Stimulated activated CD4-positive, alpha-beta T cell treated with anti-CD3 and anti-CD28 coated beads, Interleukin-15, amount 100 ng/mL, for 48 hours (primary cell): ENCODE data around the gene ZNF584.

ENCODE experiments used
- DNase-seq, 2 donors: peaks; one replicate each; pipeline ENCODE4 v3.0.0-alpha.2; 2020; ENCODE audit warnings: low read depth in 2 of 2

ZNF584 gene

GRCh38 chr19:58385891-58386575 lies 22.4 kb upstream of the ZNF584 start:
- no peak for DNase-seq

- peak; percentile 90 to 95 for DNase-seq
Measured at GRCh38 chr19:58386576-58387337, 21.7 kb upstream of the ZNF584 start, which contains the start of gene RPS5. Gene RPS5, plus strand, starts transcription at chr19:58387269. Its CDS starts 869 bp downstream, at chr19:58388138.

- no peak for DNase-seq
Measured at GRCh38 chr19:58387338-58388174, 20.9 kb upstream of the ZNF584 start.

- DNase-seq, result no peak
Measured at GRCh38 chr19:58388175-58388526, 20.3 kb upstream of the ZNF584 start.

- DNase-seq, result no peak
Measured at GRCh38 chr19:58392945-58393724, 15.3 kb upstream of the ZNF584 start.

GRCh38 chr19:58393725-58394033 lies 14.8 kb upstream of the ZNF584 start:
- no peak for DNase-seq

- no peak for DNase-seq
Measured at GRCh38 chr19:58394821-58395219, 13.6 kb upstream of the ZNF584 start.

GRCh38 chr19:58395220-58395978 lies 13.1 kb upstream of the ZNF584 start, which contains the start of gene RNF225:
Gene RNF225, plus strand, starts transcription at chr19:58395656. Its CDS starts 434 bp downstream, at chr19:58396090.
- DNase-seq, result no peak

GRCh38 chr19:58395979-58396627 lies 12.3 kb upstream of the ZNF584 start:
- DNase-seq, result no peak

GRCh38 chr19:58396691-58397532 lies 11.5 kb upstream of the ZNF584 start:
- DNase-seq, result no peak

GRCh38 chr19:58397533-58398037 lies 10.9 kb upstream of the ZNF584 start:
- DNase-seq, result no peak

GRCh38 chr19:58398087-58398486 lies 10.4 kb upstream of the ZNF584 start:
- DNase-seq, result no peak

GRCh38 chr19:58398545-58398944 lies 9.9 kb upstream of the ZNF584 start:
- no peak for DNase-seq

GRCh38 chr19:58399903-58400302 lies 8.5 kb upstream of the ZNF584 start:
- DNase-seq, result no peak

GRCh38 chr19:58400316-58400915 lies 8.0 kb upstream of the ZNF584 start:
- no peak for DNase-seq

GRCh38 chr19:58400916-58401839 lies 7.3 kb upstream of the ZNF584 start:
- DNase-seq, result peak; percentile 98 to 99

GRCh38 chr19:58401840-58402421 lies 6.5 kb upstream of the ZNF584 start:
- DNase-seq, result no peak
